ENCODE measurements around the gene N4BP3.

Gene N4BP3

DNA sequence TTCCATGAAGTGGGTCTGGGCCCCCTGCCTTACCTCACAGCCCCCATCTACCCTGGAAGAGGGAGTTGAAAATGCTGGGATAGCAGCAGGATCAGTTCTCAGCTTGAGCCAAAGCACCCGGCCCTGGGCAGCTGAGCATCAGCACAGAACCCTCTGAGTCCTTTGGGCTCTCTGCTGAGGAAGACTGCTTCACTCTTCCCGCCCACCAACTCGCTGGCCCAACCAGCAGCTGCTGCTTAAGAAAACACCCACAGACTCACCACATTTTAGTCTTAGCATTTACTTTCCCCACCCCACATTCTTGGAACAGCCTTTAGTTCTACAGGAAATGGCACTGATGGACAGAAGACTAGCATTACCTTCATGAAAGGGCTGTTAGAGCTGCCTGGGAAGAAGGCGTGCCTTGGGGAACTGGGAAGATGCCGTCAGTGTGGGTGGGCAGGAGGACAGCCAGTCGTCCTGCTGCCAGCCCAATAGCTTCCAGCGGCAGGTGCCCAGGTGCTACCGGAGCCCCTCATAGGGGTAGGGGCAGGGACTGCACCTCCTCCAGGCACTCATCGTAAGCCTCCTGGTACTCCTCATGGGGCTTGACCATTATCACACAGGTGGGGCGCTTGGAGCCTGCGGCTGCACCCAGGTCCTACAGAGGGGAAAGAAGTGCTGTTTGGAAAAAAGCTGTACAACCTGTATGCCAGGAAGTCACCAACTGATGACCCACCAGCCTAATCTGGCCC lies 36.0 kb downstream of the N4BP3 start:
- no peak for DNase-seq (ENCODE audit: low read depth, low spot score)

DNA sequence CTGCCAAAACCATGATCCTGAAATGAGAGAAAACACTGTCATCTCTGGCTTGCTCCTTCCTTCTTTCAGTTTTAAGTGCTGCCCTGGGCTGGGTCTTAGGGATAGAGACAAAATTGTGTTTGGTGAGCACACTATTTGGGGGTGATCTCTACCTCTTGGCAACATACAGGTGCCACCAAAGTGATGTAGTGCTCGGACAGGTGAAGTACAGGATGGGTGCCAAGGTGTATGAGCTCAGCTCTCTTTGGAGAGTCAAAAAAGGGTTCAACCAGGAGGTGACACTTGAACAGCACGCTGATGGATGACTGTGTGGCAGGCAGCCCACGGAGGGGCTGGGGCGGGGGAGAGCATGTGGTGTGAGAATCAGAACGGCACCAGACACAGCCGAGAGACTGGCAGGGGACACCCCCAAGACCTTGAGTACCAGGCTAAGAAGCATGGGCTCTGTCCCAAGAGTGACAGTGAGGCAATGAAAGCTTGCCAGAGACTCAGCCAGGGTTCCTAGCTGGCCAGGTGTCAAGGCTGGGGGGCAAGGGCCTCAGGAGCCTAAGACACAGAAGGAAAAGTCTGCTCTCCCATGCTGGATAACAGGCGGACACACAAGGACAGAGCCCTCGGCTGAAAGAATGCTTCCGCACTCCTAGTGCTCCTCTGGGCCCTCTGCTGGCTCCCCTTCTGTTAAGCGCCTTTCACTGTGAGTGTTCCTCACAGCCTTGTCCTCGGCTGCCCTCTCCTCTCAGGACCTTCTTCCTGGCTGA lies 37.8 kb downstream of the N4BP3 start:
- DNase-seq (ENCODE audit: low read depth, low spot score) = peak; percentile 23

DNA sequence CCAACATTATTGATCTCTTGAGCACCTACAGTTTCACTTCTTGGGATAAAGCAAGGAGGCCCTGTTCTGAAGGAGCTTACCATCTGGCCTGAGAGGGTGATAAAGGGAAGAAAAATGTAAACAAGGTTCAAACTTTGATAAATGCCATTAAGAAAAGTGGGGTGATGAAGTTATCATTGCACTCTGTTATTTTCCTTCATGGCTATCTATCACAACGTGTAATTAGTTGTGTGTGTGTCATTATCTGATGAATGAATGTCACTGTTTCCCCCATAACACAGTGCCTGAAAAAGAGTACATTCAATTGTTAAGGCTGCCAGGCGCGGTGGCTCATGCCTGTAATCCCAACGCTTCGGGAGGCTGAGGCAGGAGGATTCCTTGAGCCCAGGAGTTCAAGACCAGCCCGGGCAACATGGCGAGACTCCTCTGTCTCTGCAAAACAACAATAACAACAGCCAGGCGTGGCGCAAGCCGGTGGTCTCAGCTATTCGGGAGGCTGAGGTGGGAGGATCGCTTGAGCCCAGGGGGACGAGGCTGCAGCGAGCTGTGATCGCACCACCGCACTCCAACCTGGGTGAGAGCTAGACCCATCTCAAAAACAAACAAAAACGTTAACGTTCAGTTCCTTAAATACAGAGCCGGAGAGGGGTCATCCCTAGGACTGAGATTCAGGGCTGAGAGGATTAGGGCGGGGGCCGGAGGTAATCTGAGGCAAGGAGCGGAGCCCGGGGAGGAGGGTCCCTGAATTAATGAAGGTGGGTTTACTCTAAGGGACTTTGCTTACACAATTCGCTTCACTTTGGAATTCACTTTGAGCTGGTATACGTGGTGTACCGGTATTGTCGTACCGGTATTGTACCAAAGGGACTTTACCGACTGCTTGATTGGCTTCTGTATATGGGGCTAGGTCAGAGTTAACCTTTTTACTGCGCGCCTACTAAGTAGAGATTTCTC lies 39.4 kb downstream of the N4BP3 start:
- DNase-seq (ENCODE audit: low read depth, low spot score) = no peak

DNA sequence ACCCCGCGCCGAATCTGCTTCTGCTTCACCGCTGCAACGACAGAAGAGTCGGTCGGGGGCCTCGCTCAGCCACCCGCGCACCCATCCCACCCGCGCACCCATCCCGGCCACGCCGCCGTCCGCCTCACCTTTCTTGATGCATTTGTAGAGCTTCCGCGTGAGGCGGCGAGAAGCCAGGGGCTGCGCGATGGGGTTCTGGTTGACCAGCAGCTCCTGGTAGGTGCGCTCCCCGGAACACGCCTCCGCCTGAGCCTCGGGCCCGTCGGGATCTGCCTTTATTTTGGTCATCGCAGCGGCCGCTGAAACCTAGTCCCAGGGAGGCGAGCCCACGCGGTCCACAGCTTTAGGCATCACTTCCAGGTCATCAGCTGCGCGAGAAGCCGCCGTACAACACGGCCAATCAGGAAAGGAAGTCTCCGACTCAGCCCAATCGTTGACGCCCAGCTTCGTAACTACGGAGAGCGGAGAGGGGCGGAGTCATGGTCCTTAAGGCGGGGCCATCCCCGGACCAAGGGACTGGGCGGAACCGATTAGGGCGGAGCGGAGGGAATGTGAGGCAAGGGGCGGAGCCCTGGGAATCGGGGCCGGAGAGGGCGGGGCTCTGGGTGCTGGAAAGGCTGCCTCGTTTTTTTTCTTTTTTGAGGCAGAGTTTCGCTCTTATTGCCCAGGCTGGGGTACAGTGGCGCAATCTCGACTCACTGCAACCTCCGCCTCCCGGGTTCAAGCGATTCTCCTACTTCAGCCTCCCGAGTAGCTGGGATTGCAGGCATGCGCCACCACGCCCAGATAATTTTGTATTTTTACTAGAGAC lies 40.4 kb downstream of the N4BP3 start, which contains the start of gene NHP2:
Gene NHP2, minus strand, starts transcription at position 356 of the 811 bp plus-strand sequence. Its CDS starts 68 bp downstream, at position 288.
- peak; percentile 100 for DNase-seq (ENCODE audit: low read depth, low spot score)

DNA sequence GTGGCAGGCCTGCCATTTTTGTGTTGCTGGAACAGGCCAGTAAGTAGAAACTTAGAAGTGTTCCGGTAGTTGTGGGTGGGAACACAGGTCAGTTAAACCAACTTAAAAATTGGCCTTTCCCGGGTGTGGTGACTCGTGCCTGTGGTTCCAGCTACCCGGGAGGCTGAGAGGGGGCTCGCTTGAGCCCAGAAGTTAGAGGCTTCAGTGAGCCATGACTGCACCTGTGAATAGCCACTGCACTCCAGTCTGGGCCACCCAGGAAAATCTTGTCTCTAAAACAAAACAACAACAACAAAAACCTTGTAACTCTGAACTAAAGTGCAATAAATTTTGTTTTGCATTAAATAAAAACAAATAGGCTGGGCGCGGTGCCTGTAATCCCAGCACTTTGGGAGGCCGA lies 41.7 kb downstream of the N4BP3 start:
- no peak for DNase-seq (ENCODE audit: low read depth, low spot score)

DNA sequence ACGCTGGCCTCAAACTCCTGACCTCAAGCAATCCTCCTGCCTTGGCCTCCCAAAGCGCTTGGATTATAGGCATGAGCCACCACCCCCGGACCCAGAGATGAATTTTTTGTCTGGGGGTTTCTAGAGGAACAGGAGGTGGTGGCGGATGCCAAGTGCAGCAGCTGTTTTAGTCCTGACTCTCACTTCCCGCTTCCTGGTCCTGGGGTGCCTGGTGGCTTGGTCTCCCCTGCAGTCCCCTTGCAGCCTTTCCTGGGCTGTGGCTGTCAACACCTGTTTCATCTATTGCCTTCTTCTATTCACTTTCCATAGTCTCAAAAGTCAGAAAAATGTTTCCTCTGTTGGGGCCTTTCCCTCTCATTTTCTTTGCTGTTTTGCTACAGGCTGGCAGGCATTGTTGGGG lies 46.8 kb downstream of the N4BP3 start:
- no peak for DNase-seq (ENCODE audit: low read depth, low spot score)

DNA sequence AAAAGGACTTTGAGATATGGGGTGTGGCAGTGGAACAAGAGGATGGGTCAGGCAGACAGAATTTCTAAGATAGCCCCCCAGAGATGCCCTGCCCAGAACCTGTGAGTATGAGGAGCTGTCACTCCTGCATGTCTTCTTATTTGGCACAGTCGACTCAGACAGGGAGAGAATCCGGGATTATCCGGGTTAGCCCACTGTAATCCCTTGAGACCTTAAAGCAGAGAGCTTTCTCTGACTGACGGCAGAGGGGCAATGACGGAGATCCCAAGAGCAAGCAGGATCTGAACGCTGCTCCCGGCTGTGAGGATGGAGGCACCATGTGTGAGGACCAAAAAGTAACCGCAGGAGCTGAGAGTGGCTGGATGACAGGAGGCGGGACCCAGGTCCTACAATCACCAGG lies 49.1 kb downstream of the N4BP3 start:
- no peak for DNase-seq (ENCODE audit: low read depth, low spot score)

DNA sequence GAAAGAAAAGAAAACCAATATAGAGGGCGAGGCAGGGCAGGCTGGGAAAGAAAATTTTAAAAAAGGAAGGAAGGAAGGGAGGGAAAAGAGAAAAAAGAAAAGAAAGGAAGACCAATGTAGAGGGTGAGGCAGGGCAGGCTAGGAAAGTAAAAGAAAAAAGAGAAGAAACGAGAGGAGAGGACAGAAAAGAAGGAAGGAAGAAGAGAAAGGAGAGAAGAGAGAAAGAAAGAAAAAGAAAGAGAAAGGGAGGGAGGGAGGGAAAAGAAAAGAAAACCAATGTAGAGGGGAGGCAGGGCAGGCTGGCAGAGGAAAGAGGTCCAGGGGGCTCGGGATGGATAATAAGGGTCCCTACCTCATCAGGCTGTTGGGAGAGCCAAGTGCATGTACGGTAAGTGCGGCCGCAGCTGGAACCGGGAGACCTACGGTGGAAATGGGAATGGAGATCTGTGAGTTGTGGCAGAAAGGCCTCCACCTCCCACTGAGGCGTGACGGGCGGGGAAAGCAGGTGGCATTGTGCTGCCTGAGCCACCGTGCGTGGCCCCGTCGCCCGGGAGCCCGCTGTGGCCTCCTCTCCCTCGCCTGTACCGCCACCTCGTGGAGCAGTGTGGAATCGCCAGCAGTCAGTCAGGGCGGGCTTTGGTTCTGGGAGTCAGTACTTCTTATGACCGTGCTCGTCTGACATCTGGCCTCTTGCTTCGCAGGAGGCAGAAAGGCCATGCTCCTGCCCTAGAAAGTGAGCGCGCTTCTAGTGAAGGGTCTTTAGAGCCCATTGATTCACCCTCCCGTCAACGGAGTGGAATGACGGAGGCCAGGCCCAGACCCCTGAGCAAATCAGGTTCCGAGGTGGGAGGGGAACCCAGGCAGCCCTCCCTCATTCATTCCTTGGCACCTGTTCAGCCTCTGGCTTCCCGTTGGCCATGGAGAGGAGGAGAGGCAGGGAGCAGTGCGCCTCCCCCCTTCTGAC lies 50.7 kb downstream of the N4BP3 start:
- peak; percentile 88 for DNase-seq (ENCODE audit: low read depth, low spot score)

DNA sequence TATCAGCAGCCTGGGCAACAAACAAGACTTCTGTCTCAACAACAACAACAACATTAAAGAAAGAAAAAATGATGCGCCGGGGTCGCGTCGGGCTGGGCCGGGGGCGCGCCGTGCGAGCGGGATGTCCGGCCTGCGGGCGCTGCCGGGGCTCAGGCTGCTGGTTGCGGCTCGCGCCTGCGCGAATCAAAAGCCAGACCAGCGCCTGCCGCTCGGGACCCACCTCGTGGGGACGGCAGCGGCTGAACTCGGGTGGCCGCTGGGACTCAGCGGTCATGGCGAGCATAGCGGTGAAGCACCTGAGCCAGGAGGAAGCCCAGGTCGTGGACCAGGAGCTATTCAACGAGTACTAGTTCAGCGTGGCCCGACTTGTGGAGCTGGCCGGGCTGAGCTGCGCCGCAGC lies 52.2 kb downstream of the N4BP3 start:
- no peak for DNase-seq (ENCODE audit: low read depth, low spot score)

DNA sequence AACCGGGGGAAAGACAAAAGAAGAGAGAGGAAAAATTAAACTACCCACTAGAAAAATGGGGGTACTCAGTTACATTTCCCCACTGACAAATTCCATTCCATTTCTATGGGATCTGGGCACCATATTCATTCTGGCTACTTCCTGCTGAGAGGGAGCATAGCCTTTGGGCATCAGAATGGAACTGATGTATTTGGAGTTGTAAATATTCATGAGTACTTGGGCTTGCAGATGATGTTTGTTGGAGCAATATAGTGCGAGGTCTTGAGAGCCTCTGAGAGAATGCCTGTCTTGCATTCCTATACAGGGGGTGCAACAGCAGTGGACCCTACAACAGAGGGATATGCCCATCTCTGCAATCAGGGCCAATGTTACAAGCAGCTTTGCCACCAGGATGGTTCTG lies 57.1 kb downstream of the N4BP3 start:
- DNase-seq (ENCODE audit: low read depth, low spot score) = no peak

DNA sequence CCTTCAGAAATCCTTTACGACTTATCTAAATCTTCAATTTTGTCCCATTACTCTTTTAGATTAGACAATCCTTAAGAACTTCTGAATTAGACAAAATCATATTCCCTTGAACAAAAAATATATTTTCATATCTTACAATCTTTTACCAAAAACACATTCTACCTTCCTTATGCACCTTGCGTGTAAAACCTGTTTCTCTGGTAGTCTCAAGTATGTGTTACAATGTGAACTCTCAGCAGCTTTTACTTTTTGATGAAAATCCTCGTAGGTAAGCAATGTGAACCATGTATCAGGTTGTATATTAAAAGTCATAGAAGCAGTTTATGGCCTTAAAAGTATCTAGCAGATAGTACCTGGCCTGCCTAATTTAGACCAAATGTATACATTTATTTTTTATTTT lies 61.1 kb downstream of the N4BP3 start:
- DNase-seq (ENCODE audit: low read depth, low spot score) = no peak
